HCT116 (cell line): ENCODE data around the gene BZW2. TPM values are rescaled to one million over a fixed set of nuclear protein-coding genes. Genes with fewer than 3 reads are reported as not detected.

Experiments used
- ATAC-seq: fragments of 200-7000 bp; cut with Tn5 transposase; 2 replicates; pipeline ENCODE4 v1.9.1; 2020; ENCODE audit warnings: mild to moderate bottlenecking, moderate library complexity
- BruUV-seq: library from RNA; stranded (reverse); fragments of 400-500 nt; replicated peaks from 2 replicates; lab custom pipeline; 2021; lab: Mats Ljungman, UMichigan
- CTCF ChIA-PET: fragments of 300-600 bp; sonication (Branson Sonifier 250); formaldehyde crosslinking; loops from one replicate; lab custom pipeline; 2021; ENCODE audit warnings: antibody characterized with exemption; lab: Charles Lee
- POLR2A ChIA-PET: fragments of 300-600, 350-600 bp; sonication (Branson Sonifier 250); formaldehyde crosslinking; loops from one replicate; lab custom pipeline; 2021; ENCODE audit warnings: antibody characterized with exemption; lab: Charles Lee
- RAD21 ChIA-PET, 2 experiments: fragments of 300-600 bp; sonication (Branson Sonifier 250); formaldehyde crosslinking; loops; one replicate each; lab custom pipeline; 2023; ENCODE audit warnings: low total read pairs in 2 of 2; ENCODE audit not compliant: uncharacterized antibody in 2 of 2, unreplicated experiment in 2 of 2, low non-redundant PET in 1 of 2; lab: Charles Lee
- DNase-seq: peaks from one replicate; pipeline ENCODE4 v3.0.0-alpha.2; 2010; ENCODE audit warnings: low read depth, low spot score
- H2AFZ ChIP-seq: fragments of 200-600 bp; shearing (Covaris generic), sonication (generic); 2 replicates; pipeline ENCODE4 v1.6.1; 2017; ENCODE audit warnings: low read depth, mixed run types, mixed read lengths, antibody characterized with exemption, low read length; ENCODE audit not compliant: poor library complexity, severe bottlenecking
- H3K27ac ChIP-seq: 2 replicates; pipeline ENCODE4 v1.5.1; 2012; ENCODE audit warnings: low read depth, low read length
- H3K27me3 ChIP-seq: fragments of 200-600 bp; sonication (generic); 2 replicates; pipeline ENCODE4 v1.6.1; 2016; ENCODE audit warnings: mixed run types, low read length, mixed read lengths; ENCODE audit not compliant: insufficient read depth
- H3K36me3 ChIP-seq, 2 experiments: fragments of 200-500 bp in 1 of 2; fragments of 200-600 bp in 1 of 2; sonication (Bioruptor generic) in 1 of 2; sonication (generic) in 1 of 2; 2 replicates each; pipeline versions ENCODE4 v1.5.1 to v1.6.1; 2014 to 2016; ENCODE audit warnings: low read length in 2 of 2, inconsistent platforms in 1 of 2, mixed read lengths in 1 of 2, mixed run types in 1 of 2; ENCODE audit not compliant: insufficient read depth in 2 of 2, control insufficient read depth in 1 of 2
- H3K4me1 ChIP-seq, 2 experiments: fragments of 200-600 bp in 1 of 2; sonication (generic) in 1 of 2; 2 replicates each; pipeline versions ENCODE4 v1.5.1 to v1.6.1; 2012 to 2017; ENCODE audit warnings: low read length in 2 of 2, inconsistent platforms in 1 of 2, mild to moderate bottlenecking in 1 of 2, mixed read lengths in 1 of 2, mixed run types in 1 of 2, moderate library complexity in 1 of 2; ENCODE audit not compliant: insufficient read depth in 2 of 2, control insufficient read depth in 1 of 2
- H3K4me2 ChIP-seq: fragments of 200-600 bp; sonication (generic); 2 replicates; pipeline ENCODE4 v1.6.1; 2017; ENCODE audit warnings: mixed run types, low read length, mixed read lengths
- H3K4me3 ChIP-seq, 2 experiments: fragments of 200-600 bp in 1 of 2; sonication (generic) in 1 of 2; replicated peaks in 1 of 2; 2 replicates each; pipeline ENCODE4 v1.5.1; 2011 to 2016; ENCODE audit warnings: low read length in 2 of 2, control low read depth in 1 of 2, low read depth in 1 of 2, mild to moderate bottlenecking in 1 of 2, mixed read lengths in 1 of 2, mixed run types in 1 of 2
- H3K79me2 ChIP-seq: fragments of 200-600 bp; sonication (generic); 2 replicates; pipeline ENCODE4 v1.6.1; 2017; ENCODE audit warnings: mild to moderate bottlenecking, mixed run types, low read length, moderate library complexity, mixed read lengths; ENCODE audit not compliant: insufficient read depth
- H3K9ac ChIP-seq: fragments of 200-600 bp; sonication (generic); 2 replicates; pipeline ENCODE4 v1.6.1; 2016; ENCODE audit warnings: low read length, mixed read lengths
- H3K9me2 ChIP-seq: fragments of 200-600 bp; sonication (generic), shearing (Covaris generic); 2 replicates; pipeline ENCODE4 v1.6.1; 2017; ENCODE audit warnings: mixed run types, mild to moderate bottlenecking, moderate library complexity; ENCODE audit not compliant: insufficient read depth
- H3K9me3 ChIP-seq, 2 experiments: fragments of 200-500 bp in 1 of 2; fragments of 200-600 bp in 1 of 2; sonication (Bioruptor generic) in 1 of 2; sonication (generic) in 1 of 2; 2 replicates each; pipeline ENCODE4 v1.6.1; 2014 to 2017; ENCODE audit warnings: low read length in 2 of 2, mixed read lengths in 2 of 2, inconsistent platforms in 1 of 2, low read depth in 1 of 2, mild to moderate bottlenecking in 1 of 2, mixed run types in 1 of 2, moderate library complexity in 1 of 2; ENCODE audit not compliant: control insufficient read depth in 1 of 2, insufficient read depth in 1 of 2
- H4K20me1 ChIP-seq: fragments of 200-600 bp; sonication (generic), shearing (Covaris generic); 2 replicates; pipeline ENCODE4 v1.6.1; 2017; ENCODE audit warnings: mixed run types, mild to moderate bottlenecking, moderate library complexity; ENCODE audit not compliant: insufficient read depth
- ATF3 ChIP-seq: IDR thresholded peaks from 2 replicates; pipeline ENCODE4 v1.6.1; 2012
- CBX3 ChIP-seq: IDR thresholded peaks from 2 replicates; pipeline ENCODE4 v1.6.1; 2012; ENCODE audit warnings: low read depth
- CEBPB ChIP-seq: IDR thresholded peaks from 2 replicates; pipeline ENCODE4 v1.6.1; 2012; ENCODE audit warnings: low read depth
- CTCF ChIP-seq, 3 experiments: fragments of 200-600 bp in 1 of 3; sonication (generic) in 1 of 3; IDR thresholded peaks in 2 of 3; conservative IDR thresholded peaks in 1 of 3; 2 replicates each; pipeline ENCODE4 v1.5.1; 2012 to 2017; ENCODE audit warnings: low read depth in 2 of 3, low read length in 2 of 3, antibody characterized with exemption in 1 of 3, borderline replicate concordance in 1 of 3, control low read depth in 1 of 3, mild to moderate bottlenecking in 1 of 3, mixed read lengths in 1 of 3, mixed run types in 1 of 3, moderate library complexity in 1 of 3; ENCODE audit not compliant: insufficient read depth in 1 of 3
- EGR1 ChIP-seq: IDR thresholded peaks from 2 replicates; pipeline ENCODE4 v1.6.1; 2012; ENCODE audit warnings: low read depth
- ELF1 ChIP-seq: IDR thresholded peaks from 2 replicates; pipeline ENCODE4 v1.6.1; 2012; ENCODE audit warnings: low read depth, borderline replicate concordance
- FOSL1 ChIP-seq: IDR thresholded peaks from 2 replicates; pipeline ENCODE4 v1.6.1; 2012; ENCODE audit warnings: low read depth
- JUND ChIP-seq: IDR thresholded peaks from 2 replicates; pipeline ENCODE4 v1.6.1; 2012
- MAX ChIP-seq: IDR thresholded peaks from 2 replicates; pipeline ENCODE4 v1.6.1; 2012
- POLR2A ChIP-seq: IDR thresholded peaks from 2 replicates; pipeline ENCODE4 v1.7.0; 2011; ENCODE audit warnings: borderline replicate concordance; ENCODE audit not compliant: insufficient read depth, insufficient read length; ENCODE audit errors: extremely low read depth
- POLR2AphosphoS5 ChIP-seq: IDR thresholded peaks from 2 replicates; pipeline ENCODE4 v1.6.1; 2011; ENCODE audit warnings: mild to moderate bottlenecking, low read depth, low read length, moderate library complexity
- RAD21 ChIP-seq: IDR thresholded peaks from 2 replicates; pipeline ENCODE4 v1.6.1; 2012; ENCODE audit warnings: low read depth, mild to moderate bottlenecking
- REST ChIP-seq: IDR thresholded peaks from 2 replicates; pipeline ENCODE4 v1.6.1; 2012; ENCODE audit warnings: low read depth
- SIN3A ChIP-seq: IDR thresholded peaks from 2 replicates; pipeline ENCODE4 v1.6.1; 2012; ENCODE audit warnings: low read depth
- SRF ChIP-seq: IDR thresholded peaks from 2 replicates; pipeline ENCODE4 v1.6.1; 2012; ENCODE audit warnings: low read depth
- TCF7L2 ChIP-seq: IDR thresholded peaks from 2 replicates; pipeline ENCODE4 v1.7.0; 2011; ENCODE audit warnings: borderline replicate concordance, inconsistent platforms; ENCODE audit not compliant: insufficient read depth, insufficient read length; ENCODE audit errors: extremely low read depth
- YY1 ChIP-seq: IDR thresholded peaks from 2 replicates; pipeline ENCODE4 v1.6.1; 2011; ENCODE audit warnings: low read length, low read depth, moderate library complexity, mild to moderate bottlenecking; ENCODE audit not compliant: insufficient replicate concordance; ENCODE audit errors: extremely low read depth
- ZBTB33 ChIP-seq: IDR thresholded peaks from 2 replicates; pipeline ENCODE4 v1.6.1; 2011; ENCODE audit warnings: mild to moderate bottlenecking, low read length, moderate library complexity; ENCODE audit not compliant: insufficient replicate concordance; ENCODE audit errors: extremely low read depth
- ZFX ChIP-seq: fragments of 450-650 bp; IDR thresholded peaks from 2 replicates; pipeline ENCODE4 v1.6.1; 2017
- ZNF274 ChIP-seq: fragments of 200-500 bp; sonication (Bioruptor generic); IDR thresholded peaks from 2 replicates; pipeline ENCODE4 v1.6.1; 2014; ENCODE audit warnings: mild to moderate bottlenecking, low read depth, low read length, inconsistent platforms
- intact Hi-C: fragments of 100-400 bp; cut with micrococcal nuclease; formaldehyde crosslinking; loops from 2 replicates; pipeline ENCODE4 v1.10.0; 2022
- total RNA-seq: library from RNA; stranded (reverse); gene quantifications from one replicate; pipeline ENCODE4 v1.2.1, GENCODE V29; 2021; ENCODE audit not compliant: unreplicated experiment

Gene BZW2
- total RNA-seq, 1 experiment from 2014 or later, result 119 TPM

- ChIA-PET RAD21 (no interaction called here), POLR2A (no interaction called here)
- H3K9ac ChIP-seq, result no peak overlapping the region
Observed at GRCh38 chr7:16738011-16738688, 92.2 kb downstream of the BZW2 start.

More at GRCh38 chr7:16738011-16738688, 92.2 kb downstream of the BZW2 start:
- Histone ChIP-seq H3K4me1 (peaks cover 0 to 11% of the 10 kb centered on the region in 2 experiments; a peak in 2 of 4 replicates), H3K9me3 (no peaks in the 10 kb centered on the region), H3K9me2 (no peaks in the 10 kb centered on the region), H2AFZ (no peak overlapping the region), H3K4me2 (no peak overlapping the region), H3K27me3 (no peaks in the 10 kb centered on the region), H3K79me2 (no peaks in the 10 kb centered on the region), H4K20me1 (no peaks in the 10 kb centered on the region), H3K27ac (no peak overlapping the region), H3K36me3 (no peaks in the 10 kb centered on the region), H3K4me3 (no peak overlapping the region)
- ATAC-seq, result no peak
- DNase-seq, result no peak
- CTCF ChIA-PET, result no interaction called here
- intact Hi-C loops, result no loop called here
- TF ChIP-seq POLR2A (no peak), REST (no peak), SRF (no peak), YY1 (no peak), FOSL1 (no peak), ZNF274 (no peak), ATF3 (no peak), ELF1 (no peak), ZFX (no peak), EGR1 (no peak), CBX3 (no peak), TCF7L2 (no peak), RAD21 (no peak), POLR2AphosphoS5 (no peak), MAX (no peak), SIN3A (no peak), CEBPB (no peak), CTCF (IDR thresholded peaks at IDR 0.05 in 2 of 3, conservative IDR thresholded peaks at IDR 0.05 in 1 of 3; ENCODE audit: borderline replicate concordance in 1 of 3, insufficient read depth in 1 of 3, low read depth in 2 of 3, low read length in 2 of 3) (no peak), JUND (no peak), ZBTB33 (no peak)
- BruUV-seq, result no TSS peak
